ENCODE data around the gene IMPA2.

GRCh38 chr18:11989174-11989573 lies 7.9 kb downstream of the IMPA2 start:
- TF ChIP-seq CTCF (IDR thresholded peaks at IDR 0.05): no peak
- no peak for TF ChIP-seq POLR2A (IDR thresholded peaks at IDR 0.05)

All from body of pancreas (tissue), 4 donors.